Putamen (tissue), 1 donor: ENCODE measurements around the gene TNS1.
A peak's percentile ranks its signal among the peaks of the same experiment; 100 is the strongest.
"Not testable (repeated sequence)": the region's sequence is repeated elsewhere in the genome, so short reads cannot be mapped to it uniquely, and the experiment has no call there.

ENCODE experiments used
- DNase-seq: peaks from one replicate; pipeline ENCODE4 v3.0.0-alpha.2; 2016; ENCODE audit warnings: low spot score

Gene TNS1

DNA sequence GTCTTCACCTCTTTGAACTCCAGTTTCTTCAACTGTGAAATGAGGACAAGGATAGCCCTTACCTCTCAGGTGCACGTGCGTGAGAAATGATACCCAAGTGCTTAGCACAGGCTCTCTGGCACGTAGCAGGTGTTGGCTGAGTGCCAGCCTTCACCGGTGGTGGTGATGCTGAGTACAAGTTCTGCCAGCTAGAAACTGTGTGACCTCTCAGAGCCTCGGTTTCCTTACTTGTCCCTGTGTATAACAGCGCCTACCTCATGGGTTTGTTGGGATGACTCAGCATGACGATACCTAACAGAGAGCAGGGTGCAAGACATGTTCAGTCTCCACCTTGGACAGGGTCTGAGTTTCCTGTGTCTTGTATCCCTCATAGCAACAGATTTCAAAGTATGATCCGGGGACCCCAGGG, 205.1 kb downstream of the TNS1 start:
- DNase-seq, result no peak

DNA sequence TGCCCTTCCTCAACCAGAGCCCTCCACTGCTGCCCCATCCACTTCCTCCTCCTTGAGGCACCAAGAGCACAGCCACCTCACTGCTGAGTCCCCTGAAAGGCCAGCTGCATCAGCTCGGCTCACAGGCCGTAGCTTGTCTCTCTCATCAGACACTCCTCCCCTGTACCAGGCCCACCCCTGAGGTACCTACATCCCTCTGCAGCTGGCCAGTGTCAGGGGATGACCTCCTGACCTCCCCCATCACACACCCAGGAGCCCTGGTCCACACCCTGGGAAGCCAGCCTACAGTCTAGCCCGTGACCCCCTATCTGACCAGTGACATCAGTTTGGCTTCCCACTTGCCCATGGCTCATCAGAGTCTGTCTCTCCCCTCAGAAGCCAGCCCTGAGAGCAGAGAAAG, 205.6 kb downstream of the TNS1 start:
- DNase-seq, result no peak

DNA sequence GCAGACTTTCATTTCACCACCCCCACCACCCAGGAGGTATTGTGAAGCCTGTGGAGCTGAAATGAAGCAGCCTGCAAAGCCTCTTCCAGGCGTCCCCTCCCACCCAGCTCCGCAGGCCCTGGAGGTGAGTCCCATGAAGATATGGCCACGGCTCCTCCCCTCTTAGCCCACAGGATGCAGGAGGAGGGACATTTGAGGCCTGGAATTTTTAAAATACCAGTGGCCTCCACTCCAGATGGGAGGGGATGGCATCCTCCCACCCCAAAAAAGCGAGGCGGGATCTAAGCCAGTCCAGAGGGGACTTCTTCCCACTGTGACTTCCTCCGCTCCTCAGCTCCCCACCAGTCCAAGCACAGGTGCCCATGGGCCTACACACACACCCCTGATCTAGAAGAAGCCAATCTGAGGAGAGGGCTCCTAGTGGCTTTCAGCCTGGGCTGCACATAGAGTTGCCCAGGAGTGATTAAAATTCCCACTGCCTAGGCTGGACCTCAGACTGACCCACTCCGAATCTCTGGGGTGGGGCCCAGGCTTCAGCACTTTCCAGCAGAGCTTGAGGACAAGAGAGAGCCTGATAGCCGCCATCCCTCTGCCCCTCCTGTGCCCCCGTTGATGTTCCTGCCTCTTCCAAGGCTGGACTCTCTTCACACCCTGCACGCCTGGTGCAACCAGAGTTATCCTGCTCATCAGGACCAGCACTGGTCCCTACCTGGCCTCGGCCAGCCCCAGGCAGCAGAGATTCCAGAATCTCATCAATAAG, 206.9 kb downstream of the TNS1 start:
- DNase-seq, result no peak

DNA sequence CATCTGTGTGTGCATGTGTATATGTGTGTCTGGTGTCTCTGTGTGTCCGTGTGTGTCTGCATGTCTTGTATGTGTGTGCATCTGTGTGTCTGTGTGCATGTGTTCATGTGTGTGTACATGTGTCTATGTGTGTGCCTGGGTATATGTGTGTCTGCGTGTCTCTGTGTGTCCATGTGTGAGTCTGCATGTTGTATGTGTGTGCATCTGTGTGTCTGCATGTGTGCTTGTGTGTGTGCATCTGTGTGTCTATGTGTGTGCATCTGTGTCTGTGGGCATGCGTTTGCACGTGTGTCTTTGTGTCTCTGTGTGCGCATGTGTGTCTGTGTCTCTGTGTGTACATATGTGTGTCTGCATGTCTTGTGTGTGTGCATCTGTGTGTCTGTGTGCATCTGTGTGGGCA, 207.7 kb downstream of the TNS1 start:
- DNase-seq, result no peak

DNA sequence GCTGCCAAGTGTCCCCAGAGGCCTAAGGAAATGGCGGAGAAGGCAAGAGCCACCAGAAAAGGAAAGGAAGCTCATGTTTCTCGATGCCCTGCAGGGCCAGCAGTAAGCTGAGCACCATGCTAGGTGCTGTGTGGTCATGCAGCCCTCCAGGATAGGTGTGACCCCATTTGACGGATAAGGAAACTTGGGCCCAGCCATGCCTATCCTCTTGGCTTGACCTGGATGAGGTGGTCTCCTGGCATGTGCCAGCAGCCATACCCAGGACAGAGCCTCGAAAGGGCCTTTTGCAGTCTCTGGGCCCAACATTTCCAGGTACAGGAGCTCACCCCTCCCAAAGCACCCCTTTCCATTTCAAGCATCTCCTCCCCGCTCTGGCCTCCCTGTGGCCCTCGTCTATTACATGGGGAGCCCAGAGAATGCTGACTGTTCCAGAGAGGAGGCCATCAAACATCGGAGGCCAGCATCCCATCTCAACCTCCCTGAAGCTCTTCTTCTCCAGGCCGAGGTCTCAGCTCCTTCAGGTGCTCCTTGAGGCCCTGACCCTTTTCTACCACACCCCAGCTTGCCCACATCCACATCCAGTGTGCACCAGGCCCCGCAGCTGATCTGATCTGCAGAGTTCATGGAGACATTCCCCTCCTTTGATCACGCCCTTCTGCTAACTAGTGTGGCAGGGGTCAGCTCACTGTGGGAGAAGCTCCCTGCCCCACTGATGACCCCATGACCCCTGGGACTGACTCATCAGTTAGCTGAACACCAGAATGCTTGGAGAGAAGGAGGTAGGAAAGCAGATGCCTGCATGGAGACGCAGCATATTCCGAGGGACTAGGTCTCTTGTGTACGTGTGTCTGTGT, 208.4 kb downstream of the TNS1 start:
- no peak for DNase-seq

DNA sequence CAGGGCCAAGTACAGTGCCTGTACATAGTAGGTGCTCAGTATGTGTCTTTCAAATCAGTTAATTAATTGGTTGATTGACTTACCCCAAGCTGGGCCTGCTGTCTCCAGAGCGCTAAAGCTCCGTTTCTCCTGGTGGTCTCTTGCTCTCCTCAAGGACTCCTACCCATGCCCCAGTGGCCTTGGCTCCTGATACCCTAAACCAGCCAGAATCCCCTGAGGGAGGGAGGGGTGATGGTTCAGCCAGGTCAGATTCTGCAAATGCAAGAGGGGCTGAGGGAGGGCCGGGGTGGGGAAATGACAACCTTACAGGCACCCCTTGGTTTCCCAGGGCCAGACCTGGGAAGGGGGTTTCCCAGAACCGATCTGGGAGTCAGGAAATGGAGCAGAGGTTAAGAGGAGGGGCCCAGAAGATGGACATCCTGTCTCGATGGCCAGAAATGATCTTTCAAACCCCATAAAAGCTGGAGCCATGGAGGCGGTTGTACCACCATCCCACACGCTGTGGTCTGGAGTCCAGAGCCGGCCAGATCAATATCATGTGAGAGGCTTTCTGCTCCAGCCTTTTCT, 209.1 kb downstream of the TNS1 start:
- DNase-seq, result no peak

DNA sequence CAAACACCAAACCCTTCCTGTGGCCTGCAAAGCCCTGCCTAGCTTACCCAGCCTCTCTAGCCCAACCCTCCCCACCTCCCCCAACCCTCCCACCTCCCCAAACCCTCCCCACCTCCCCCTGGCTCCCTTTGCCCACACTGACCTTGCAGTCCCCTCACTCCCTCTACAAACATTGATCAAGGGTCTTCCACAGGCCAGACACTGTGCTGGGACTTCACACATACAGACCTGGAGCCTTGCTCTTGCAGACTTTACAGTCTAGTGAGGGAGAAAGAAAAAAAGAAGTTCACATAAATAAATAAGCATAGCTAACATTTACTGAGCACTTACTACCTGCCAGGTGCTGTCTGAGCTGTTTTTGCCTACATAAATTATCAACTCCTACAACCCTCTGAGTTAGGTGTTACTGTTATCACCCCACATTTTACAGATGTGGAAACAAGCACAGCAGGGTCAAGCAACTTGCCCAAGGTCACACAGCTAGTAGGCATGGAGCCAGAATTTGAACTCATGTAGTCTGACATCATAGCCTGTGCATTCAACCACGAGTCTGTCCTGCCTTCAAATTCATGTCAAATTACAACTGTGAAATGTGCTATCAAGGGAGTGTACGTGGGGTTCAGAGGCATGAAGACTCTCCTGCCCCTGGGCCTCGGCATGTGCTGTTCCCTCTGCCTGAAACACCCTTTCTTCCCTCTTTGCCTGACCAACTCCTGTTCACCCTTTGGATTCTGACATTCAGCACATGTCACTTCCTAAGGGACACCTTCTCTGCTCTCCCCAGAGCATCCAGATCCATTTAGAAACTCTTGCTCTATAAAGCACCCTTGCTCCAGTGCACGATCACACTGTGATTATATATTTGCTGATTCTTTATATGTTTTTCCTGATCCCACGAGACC, 209.9 kb downstream of the TNS1 start:
- DNase-seq, result no peak

DNA sequence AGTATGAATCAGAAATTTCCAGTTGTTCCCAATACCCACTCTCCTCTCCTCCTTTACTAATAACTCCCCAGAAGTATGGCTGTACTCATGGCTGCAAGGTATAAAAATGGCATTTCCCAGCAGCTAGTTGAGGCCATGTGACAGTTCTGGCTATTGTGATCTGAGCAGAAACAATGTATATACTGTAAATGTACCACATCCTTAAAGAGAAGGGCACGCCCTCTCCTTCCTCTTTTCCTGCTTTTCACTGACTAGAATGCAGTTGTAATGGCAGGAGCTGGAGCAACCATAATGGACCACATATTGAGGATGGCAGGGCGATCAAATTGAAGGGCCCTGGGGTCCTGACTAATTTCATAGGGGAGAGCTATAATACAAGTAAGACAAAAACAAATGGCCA, 211.2 kb downstream of the TNS1 start:
- DNase-seq, result no peak

DNA sequence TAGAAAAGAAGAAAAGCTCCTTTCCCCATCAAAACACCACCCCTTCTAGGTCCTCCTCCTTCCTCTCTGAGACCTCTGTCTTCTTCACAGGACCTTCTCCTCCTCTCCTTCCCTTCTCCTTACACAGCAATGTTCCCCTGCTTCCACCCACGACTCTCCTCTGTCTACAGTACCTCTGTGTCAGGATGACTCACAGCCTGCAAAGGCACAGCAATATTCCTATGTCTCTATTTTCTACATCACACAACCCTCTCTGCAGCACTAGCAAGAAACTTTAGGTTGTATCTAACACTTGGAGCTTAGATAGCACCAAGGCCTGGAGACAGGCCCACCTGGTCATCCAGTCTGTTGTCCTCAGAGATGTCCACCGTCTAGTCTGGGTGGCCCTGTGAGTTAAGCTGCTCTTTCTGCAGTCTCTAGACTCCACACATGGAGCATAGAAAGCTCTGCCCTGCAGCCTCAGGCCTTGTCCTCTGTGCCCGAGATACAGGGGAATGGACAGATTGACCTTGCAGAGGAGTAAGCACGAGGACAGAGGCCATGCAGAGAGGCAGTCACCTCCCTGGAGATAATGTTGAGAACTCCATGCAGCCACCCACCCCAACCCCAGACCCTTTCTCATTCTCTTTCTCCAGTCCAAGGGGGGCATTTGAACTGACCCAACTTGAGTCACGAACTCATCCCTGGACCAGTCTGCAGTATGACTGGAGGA, 212.0 kb downstream of the TNS1 start:
- peak; percentile 83 for DNase-seq

DNA sequence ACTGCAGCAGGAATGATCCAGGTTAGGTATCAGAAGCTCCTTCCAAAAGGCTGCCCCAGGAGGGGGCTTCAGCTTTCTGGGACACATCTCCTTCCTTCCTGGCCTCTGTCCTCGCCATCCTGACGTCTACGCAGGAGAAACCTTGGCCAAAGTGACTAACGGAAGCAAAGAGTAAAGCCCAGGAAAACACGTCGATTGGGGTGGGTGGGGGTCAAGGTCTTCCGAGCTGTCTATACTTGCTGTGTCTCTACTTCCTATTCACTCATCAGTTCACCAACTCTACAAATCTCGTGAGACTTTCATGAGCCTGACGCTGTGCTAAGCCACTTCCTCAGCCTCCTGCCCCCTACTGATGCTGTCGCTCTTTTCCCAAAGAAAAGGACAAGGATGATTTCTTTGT, 212.6 kb downstream of the TNS1 start:
- DNase-seq, result no peak

DNA sequence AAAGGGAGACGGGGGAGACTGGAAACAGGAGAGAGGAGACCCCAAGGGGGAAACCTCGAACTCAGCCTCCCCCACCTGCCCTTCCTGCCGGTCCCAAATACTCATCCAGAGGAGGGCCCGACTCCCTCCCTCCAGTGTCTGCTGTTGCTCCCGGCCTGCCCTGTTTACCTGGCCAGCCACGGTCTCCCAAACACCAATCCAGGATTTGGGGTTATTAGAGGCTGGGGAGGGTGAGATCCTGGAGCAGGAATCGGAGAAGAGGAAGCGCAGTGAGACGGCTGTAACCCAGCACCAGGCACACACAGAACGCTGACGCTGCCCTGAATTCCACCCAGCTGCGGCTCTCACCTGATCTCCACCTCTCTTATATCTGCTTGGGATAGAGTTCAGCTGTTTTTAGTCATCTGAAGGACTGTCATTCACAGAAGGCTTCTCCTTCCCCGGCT, 213.0 kb downstream of the TNS1 start:
- no peak for DNase-seq

DNA sequence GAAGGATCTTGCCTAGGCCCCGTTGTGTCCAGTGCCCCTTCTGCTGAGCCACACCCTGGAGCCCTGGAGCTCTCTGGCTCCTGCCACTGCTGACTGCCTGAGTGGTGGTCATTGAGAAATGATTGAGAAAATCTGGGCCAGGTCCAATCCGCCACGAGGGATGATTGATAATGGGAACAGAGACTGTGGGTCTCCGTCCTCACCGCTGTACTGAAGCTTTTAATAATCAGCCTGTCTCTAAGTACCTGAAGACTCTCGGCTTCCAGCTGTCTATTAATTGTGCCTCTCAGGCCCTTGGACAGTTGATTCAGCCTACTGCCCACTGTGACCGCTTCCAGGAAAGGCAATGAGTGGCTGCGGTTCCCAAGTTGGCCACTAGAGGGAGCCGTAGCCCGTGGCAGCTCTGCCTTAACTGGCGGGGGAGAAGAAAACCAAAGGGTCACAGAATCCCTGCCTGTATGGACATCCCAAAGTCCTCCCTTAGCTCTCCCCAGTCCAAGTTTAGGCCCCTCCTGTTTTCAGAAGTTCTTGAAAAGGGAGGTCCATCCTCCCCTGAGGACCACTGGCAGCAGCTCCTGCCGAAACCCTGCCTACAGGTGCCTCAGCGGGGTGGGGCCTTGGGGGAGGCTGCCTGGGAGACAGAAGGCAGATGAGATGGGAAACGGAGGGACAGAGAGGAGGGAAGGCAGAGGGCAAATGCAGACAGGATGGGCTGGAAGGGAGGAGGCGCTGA, 213.6 kb downstream of the TNS1 start:
- DNase-seq, result peak; percentile 64

DNA sequence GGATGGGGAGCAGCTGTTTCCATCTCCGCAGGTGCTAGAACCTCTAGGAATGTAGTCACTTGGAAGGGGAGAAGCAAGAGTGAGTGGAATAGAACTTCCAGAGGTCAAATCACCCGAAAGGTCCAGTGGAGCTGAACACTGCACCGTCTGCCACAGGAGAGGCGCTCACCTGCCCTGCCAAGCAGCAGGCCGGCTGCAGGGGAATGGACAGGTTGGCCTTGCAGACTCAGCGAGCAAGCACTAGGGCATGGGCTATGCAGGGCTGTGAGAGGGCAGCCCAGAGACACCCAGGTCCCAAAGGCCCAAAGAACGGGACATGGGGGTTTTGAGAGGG, 214.2 kb downstream of the TNS1 start:
- DNase-seq, result no peak

DNA sequence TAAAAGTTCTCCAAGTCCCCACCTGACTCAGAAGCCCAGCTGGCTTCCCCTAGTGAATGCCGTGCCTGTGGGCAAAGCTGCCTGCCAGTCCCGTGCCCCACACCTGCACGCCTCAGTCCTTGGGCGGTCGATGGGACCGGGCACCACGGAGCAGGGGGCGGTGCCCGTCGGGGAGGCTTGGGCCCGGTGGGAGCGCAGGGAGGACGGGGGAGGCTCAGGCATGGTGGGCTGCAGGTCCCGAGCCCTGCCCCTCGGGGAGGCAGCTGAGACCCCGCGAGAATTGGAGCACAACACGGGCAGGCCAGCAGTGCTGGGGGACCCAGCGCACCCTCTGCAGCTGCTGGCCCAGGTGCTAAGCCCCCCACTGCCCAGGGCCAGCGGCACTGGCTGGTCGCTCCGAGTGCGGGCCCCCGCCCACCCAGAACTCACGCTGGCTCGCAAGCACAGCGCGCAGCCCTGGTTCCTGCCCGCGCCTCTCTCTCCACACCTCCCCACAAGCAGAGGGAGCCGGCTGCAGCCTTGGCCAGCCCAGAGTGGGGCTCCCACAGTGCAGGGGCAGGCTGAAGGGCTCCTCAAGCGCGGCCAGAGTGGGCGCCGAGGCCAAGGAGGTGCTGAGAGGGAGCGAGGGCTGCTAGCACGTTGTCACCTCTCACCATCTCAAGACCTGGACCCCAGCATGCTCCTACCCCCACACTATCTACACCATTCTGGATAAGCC, 215.5 kb downstream of the TNS1 start:
- DNase-seq, result no peak

DNA sequence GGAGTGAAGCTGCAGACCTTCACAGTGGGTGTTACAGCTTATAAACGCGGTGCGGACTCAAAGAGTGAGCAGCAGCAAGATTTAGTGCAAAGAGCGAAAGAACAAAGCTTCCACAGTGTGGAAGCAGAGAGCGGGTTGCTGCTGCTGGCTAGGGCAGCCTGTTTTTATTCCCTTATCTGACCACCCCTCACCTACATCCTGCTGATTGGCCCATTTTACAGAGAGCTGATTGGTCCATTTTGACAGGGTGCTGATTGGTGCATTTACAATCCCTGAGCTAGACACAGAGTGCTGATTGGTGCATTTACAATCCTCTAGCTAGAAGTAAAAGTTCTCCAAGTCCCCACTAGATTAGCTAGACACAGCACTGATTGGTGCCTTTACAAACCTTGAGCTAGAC, 216.2 kb downstream of the TNS1 start:
- DNase-seq, result not testable (repeated sequence)

DNA sequence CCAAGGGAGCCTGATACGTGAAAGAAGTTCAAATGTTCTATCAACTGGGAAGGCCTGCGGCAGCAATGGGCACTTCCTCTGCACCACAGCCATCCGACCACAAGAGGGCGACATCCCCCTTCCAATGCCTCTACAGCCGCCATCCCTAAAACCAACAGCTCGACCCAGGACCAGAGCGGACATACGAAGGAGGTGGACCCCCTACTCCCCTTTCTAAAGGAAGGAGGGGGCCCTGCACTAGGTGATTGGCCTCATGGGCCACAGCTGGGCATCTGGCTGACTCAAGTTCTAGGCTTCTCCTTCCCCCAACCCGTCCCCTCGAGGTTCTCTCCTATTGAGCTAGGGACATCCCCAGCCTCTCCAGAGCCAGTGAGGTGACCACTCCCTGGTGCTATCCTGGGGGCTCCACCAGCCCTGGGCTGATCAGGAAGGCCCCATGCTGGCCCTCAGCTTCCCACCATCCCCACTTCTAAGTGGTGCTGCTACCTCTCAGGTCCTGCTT, 217.2 kb downstream of the TNS1 start:
- peak; percentile 64 for DNase-seq

DNA sequence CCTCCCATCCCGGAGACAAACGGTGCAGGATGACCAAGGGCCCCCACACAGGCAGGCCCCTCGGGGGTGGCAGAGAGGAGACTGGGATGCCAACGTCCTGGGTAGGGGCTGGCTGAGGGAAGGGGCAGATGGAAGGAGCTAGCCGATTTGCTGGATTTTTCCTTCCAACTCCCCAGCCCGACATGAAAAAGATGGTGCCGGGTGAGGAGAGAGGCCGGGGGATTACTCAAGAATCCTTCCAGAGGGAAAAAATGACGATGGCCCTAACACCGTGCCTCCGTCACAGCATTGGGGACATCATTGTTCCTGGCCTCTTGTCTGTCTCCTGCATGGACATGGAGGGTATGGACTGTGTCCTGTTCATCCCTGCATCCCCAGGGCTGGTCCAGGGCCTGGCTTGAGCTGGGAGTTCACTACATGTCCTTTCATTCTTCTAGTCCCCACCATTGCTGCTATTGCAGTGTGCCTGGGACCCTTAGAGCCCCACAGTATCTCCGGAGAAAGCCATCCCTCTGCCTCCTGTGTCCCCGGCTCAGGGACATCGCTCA, 217.7 kb downstream of the TNS1 start:
- DNase-seq, result no peak

DNA sequence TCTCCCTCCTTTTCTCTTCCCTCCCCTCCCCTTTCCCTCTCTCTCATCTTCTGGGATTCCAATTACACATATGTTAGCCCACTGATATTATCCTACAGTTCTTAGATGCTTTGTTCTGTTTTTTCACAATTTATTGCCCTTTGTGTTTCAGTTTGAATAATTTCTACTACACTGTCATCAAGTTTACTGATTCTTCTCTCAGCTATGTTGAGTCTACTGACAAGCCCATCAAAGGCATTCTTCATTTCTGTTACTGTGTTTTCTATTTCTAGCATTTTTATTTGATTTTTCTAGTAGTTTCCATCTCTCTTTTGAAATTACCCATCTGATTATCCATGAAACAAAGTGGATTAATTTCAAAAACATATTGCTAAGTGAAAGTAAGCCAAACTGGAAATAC, 219.6 kb downstream of the TNS1 start:
- DNase-seq, result no peak

DNA sequence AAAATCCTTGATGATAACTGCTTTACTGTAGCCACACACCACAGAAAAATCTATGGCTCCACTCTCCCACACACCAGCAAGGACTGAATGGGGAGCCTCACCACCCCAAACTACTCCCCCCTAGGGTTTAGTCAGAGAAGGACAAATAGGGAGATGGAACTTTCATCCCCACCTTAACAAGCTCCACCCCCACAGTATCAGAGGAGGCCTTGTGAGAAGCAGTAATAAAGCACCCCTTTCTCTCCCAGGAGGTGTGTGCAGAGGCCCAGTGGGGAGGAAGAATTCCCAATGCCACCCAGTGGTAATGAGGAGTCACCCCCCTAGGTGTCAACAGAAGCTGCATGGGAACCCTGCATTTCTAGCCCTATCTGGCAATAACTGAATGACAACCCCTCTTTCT, 224.9 kb downstream of the TNS1 start:
- DNase-seq, result no peak

DNA sequence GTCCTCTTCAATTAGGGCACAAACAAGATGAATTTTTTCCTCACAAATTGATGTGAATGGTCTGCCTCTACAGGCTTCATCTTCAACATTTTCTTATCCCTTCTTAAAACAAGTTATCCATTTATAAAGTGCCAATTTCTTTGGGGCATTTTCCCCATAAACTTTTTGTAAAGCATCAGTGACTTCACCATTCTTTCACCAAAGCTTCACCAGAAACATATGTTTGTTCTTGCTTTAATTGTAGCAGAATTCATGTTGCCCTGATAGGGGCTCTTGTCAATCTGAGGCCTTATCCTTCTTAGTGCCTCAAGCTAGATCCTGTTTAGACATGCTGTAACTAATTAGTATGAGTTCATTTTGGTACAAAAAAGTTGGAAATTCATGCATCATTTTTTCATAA, 226.2 kb downstream of the TNS1 start:
- DNase-seq, result no peak
